GM21390 (cell line): Measurements from ENCODE around the gene GPR137B.
"Not testable (repeated sequence)": the region's sequence is repeated elsewhere in the genome, so short reads cannot be mapped to it uniquely, and the experiment has no call there.

ENCODE experiments used
- ATAC-seq: cut with Tn5 transposase; IDR thresholded peaks from one replicate; pipeline ENCODE4 v1.9.1; 2021; ENCODE audit not compliant: unreplicated experiment

GPR137B gene, protein sequence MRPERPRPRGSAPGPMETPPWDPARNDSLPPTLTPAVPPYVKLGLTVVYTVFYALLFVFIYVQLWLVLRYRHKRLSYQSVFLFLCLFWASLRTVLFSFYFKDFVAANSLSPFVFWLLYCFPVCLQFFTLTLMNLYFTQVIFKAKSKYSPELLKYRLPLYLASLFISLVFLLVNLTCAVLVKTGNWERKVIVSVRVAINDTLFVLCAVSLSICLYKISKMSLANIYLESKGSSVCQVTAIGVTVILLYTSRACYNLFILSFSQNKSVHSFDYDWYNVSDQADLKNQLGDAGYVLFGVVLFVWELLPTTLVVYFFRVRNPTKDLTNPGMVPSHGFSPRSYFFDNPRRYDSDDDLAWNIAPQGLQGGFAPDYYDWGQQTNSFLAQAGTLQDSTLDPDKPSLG

DNA sequence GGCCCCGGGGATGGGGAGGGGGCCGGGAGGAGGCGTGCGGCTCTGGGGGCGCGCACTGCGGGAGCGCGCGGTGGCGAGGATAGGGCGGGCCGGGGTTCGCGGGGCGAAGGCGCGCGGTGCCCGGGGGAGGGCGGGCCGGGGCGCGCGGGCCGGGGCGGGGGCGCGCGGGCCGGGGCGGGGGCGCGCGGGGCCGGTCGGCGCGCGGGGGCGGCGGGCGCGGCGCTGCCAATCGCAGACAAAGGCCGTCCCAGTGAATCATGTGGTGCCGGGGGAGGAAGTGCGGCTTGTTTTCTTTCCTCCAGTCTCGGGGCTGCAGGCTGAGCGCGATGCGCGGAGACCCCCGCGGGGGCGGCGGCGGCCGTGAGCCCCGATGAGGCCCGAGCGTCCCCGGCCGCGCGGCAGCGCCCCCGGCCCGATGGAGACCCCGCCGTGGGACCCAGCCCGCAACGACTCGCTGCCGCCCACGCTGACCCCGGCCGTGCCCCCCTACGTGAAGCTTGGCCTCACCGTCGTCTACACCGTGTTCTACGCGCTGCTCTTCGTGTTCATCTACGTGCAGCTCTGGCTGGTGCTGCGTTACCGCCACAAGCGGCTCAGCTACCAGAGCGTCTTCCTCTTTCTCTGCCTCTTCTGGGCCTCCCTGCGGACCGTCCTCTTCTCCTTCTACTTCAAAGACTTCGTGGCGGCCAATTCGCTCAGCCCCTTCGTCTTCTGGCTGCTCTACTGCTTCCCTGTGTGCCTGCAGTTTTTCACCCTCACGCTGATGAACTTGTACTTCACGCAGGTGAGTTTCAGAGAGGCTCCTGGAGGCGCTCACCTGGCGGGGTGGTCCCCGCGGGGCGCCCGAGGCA is at the start of gene GPR137B:
GPR137B (plus strand) TSS at position 287 of the 851 bp plus-strand sequence; CDS start at position 371, 84 bp downstream.
- ATAC-seq, result peak; percentile 57

DNA sequence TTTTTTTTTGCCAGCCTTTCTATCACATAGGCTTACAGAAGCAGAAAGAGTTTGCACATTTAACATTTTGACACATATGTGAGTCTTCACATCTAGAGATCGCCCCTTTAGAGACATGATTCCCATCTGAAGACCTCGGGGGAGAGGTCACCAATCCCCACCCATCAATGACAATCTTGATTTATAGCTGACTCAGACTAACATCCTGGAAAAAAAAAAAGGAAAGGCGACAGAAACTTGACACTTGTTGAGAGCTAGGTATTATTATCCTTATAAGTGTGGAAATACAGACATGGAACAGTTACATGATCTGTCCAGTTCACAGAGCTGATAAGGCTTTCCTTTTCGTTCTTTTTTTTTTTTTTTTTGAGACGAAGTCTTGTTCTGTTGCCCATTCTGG is 49.4 kb upstream of the GPR137B start:
- no peak for ATAC-seq

DNA sequence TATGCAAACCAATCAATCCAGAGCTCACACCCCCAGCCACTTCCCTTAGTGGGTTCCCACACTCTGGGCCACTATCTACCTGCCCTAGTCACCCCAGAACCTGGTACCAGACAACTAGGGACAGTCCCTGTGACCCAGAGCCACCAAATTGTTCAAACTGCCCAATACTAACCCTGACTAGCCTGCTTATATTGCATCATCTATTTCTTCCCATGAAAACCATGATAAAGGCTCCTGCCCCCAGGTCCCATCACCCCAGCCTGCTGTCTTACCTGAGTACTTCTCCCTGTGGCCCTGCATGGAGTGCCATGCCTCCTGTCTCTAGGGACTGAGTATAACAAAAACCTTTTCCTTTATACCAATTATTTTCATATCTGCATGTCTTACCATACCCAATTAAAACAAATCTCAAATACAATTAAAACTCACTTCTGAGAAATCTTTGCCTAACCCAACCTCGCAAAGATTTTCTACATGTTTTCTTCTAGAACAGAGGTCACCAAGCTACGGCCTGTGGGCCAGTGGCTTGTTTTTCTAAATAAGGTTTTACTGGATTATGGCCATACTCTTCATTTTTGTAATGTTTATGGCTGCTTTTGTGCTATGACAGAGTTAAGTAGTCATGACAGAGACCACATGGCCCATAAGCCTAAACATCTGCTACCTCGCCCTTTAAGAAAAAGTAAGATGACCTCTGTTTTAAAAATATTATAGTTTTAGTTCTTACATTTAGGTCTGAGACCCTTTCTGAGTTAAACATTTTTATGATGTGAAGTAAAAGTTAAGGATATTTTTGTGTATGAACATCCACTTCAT is 46.4 kb upstream of the GPR137B start:
- ATAC-seq, result no peak

DNA sequence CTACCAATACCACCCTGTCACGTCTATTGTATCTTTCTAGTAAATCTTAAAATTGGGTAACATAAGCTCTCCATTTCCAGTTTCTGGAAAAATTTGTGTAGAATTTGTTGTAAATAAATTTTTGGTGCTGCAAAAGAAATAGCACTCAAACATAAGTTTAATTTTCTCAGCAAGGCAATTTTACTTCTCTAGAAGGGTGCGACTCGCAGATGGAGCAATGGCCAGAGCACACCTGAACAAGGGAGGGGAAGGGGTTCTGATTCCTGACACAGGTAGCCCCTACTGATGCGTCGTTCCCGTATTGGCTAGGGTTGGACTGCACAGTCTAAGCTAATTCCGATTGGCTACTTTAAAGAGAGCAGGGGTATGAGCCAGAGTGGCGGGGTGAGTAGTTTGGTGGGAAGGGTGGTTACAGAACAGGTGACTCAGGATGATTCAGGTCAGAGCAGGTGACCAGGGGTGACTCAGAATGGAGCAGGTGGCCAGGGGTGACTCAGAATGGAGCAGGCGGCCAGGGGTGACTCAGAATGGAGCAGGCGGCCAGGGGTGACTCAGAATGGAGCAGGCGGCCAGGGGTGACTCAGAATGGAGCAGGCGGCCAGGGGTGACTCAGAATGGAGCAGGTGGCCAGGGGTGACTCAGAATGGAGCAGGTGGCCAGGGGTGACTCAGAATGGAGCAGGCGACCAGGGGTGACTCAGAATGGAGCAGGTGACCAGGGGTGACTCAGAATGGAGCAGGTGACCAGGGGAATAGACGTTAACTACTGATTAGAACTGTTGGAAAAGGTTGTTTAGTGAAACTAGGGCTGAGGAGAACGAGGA is 45.5 kb upstream of the GPR137B start:
- not testable (repeated sequence) for ATAC-seq

DNA sequence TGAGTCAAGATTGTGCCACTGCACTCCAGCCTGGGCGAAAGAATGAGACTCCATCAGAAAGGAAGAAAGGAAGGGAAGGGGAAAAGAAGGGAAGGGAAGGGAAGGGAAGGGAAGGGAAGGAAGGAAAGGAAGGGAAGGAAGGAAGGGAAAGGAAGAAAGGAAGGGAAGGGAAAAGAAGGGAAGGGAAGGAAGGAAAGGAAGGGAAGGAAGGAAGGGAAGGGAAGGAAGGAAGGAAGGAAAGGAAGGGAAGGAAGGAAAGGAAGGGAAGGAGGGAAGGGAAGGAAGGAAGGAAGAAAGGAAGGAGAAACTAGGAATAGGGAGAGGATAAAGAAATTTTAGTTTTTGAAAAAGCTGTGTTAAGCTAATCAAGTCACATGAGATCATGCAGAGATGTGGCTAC is 44.1 kb upstream of the GPR137B start:
- no peak for ATAC-seq

DNA sequence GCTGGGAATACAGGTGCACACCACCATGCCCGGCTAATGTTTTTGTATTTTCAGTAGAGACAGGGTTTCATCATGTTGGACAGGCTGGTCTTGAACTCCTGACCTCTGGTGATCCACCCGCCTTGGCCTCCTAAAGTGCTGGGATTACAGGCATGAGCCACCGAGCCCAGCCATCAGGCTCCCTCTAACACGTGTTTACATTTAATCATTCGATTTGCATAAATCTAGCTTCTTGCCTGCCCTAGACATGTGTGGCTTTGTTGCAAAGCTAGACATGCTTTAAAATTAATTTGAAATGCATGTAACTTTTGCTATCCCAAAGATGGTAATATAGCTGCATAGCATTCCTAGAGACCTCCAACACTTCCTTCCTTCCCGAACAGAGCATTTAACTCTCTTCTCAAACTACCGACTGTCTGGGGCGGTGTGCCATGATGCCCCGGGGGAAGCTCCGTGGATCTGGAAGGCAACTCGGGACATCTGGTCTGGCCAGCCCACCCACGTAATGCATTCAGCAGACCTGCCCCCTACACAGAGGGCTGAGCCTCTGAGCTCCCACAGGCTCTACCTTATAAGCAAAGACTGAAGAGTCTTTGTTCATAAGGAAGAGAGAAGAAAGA is 42.9 kb upstream of the GPR137B start:
- no peak for ATAC-seq

DNA sequence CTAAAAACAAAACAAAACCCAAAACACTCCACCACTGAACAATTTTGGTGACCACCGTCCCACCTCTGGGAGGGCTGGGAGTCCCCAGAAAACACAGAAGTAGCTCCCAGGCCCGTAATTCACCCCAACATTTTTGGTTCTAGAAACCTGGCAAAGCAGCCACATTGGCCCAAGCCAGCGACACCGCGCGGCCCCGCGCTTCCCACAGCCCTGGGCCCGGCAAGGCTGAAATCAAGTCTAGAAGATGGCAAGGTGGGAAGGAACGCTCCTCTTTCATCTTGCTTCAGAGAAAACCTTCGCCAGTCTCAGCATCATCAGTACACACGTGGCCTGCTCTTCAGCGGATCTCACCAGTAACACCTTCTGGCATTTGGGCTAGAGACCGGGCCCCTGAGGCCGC is 41.5 kb upstream of the GPR137B start:
- ATAC-seq, result no peak

DNA sequence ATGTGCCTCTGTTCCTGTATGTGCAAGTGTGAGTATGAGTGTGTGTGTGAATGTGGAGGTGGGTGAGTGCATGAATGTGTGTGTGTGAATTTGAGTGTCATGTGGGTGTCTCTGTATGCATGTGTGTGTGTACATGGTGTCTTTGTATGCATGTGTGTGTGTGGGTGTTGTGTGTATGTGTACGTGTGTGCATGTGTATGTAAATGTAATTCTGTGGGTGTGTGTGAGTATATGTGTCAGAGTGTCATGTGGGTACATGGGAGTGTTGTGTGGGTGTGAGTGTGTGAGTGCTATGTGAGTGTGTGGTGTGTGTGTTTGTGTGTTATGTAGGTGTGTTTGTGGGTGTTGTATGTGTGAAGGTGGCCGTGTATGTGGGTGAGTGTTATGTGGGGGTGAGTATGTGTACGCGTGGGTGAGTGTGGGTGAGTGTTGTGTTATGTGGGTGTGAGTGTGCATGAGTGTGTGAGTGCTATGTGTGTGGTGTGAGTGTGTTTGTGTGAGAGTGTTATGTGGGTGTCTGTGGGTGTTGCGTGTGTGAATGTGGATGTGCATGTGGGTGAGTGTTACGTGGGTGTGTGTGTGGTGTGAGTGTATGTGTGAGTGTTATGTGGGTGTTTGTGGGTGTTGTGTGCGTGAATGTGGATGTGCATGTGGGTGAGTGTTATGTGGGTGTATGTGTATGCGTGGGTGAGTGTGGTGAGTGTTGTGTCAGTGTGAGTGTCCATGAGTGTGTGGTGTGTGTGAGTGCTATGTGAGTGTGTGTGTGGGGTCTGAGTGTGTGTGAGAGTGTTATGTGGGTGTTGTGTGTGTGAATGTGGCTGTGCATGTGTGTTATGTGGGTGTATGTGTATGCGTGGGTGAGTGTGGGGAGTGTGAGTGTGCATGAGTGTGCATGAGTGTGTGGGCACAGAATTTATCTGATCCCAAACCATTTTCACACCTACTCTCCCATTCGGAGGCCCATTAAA is 40.8 kb upstream of the GPR137B start:
- no peak for ATAC-seq

DNA sequence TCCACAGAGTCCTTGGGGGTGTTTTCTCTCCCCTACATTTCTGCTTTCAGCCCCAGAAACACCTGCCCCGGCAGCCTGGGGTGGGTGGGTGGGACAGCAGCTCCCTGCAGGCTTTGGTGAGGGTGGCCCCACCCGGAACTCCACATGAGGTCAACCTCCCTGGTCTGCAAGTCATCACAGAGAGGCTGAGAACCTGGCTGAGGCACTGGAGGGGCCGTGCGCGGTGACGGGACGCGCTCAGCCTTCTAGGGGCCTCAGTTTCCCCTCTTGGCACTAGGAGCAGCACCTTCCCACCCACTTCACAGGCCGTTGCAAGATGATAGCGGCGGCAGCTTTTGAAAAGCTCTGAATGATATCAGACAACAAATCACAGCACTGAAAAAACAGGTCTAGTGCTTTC is 39.7 kb upstream of the GPR137B start:
- no peak for ATAC-seq

DNA sequence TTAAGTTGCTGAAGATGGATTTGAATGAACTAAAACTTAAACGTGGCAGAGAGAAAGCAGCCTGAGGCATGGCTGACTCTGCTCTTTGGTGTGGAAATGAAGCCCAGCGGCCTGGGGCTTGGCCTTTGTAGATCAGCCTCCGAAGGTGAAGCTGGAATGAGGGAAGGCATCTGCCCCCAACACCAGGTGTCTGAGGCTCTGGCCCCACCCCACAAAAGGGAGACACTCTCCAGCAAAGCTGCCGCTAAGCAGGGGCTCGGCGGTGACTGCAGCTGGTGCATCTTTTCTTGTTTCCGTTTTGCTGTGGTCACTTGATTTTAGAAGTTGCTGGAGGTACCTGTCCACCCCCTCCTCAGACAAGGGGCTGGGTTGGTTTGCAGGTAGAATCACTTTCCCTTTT is 39.3 kb upstream of the GPR137B start:
- no peak for ATAC-seq

DNA sequence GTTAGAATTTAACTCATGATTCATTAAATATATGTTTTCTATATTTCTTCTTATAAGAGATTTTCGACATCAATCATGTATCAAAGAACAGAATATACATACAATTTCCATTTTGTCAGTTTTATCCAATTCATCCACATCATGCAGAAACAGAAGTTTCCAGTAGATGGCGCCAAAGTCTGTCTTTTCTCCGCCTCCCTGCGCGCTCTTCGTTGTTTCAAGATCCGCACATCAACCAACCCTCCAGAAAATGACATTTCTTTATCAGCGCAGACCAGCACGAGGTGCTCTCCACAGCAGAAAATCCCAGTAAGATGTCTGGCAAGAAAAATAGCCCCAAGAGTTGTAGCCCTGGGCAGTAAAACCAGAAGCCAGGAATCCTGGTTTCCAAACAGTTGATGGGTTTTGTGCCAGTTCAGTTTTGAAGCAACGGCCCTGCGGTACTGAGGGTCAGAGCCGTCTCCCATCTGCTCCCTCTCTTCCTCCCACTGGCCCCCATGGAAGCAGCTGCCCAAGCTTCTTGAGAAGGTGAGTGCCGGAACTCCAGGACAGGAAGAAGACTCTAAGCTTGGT is 38.6 kb upstream of the GPR137B start:
- no peak for ATAC-seq

DNA sequence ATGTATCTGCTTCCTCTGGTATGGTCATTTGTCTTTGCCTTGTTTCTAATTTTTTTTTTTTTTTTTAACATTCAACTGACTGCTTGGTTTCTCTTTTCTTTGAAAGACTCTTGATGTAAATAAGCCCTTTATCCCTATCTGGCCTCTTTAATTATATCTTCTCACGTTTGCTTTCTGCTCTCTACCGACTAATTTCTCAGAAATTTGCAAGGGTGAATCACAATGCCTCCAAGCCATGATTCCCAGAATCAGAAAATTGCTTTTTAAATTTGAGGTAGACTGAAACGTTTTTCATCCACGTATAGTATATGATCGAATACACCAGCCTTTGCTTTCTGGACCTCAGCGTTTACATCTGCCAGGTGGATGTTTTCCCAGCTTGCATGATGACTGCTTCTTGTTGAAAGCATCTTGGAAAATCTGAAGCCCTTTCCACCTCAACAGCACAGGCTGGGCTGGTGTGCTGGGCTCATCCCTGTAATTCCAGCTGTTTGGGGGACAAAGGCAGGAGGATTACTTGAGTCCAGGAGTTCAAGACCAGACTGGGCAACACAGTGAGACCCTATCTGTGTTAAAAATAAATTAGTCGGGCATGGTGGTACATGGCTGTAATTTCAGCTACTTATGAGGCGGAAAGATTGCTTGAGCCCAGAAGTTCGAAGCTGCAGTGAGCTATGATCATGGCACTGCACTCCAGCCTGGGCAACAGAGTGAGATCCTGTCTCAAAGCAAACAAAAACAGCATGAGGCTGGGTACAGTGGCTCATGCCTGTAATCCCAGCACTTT is 35.0 kb upstream of the GPR137B start:
- no peak for ATAC-seq

DNA sequence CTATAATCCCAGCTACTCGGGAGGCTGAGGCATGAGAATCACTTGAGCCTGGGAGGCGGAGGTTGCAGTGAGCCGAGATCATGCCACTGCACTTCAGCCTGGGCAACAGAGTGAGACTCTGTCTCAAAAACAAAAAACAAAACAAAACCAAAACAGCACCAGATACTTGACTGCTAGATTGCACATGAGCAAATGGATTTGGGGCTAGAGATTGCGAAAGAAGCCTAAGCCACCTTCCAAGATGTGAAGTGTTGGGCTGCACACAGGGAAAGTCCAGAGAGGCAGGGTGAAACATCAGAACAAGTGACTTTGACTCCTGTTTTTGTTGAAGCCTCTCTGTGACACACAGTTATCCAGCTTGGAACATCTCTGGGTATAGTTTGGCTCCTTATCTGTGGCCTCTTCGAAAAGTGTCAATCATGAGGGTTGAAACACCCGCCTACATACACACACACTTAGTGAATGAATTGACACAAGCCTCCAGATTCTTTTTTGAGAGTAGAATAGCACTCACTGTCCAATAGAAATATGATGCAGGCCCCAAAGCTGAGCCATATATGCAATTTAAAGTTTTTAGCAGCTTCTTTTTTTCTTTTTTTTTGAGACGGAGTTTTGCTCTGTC is 34.2 kb upstream of the GPR137B start:
- ATAC-seq, result no peak

DNA sequence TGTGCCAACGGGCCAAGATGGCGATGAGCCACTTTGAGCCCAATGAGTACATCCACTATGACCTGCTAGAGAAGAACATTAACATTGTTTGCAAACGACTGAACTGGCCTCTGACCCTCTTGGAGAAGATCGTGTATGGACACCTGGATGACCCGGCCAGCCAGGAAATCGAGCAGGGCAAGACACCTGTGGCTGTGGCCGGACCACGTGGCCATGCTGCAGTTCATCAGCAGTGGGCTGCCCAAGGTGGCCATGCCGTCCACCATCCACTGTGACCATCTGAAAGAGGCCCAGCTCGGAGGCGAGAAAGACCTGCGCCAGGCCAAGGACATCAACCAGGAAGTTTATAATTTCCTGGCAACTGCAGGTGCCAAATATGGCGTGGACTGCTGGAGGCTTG is 32.2 kb upstream of the GPR137B start:
- ATAC-seq, result no peak

DNA sequence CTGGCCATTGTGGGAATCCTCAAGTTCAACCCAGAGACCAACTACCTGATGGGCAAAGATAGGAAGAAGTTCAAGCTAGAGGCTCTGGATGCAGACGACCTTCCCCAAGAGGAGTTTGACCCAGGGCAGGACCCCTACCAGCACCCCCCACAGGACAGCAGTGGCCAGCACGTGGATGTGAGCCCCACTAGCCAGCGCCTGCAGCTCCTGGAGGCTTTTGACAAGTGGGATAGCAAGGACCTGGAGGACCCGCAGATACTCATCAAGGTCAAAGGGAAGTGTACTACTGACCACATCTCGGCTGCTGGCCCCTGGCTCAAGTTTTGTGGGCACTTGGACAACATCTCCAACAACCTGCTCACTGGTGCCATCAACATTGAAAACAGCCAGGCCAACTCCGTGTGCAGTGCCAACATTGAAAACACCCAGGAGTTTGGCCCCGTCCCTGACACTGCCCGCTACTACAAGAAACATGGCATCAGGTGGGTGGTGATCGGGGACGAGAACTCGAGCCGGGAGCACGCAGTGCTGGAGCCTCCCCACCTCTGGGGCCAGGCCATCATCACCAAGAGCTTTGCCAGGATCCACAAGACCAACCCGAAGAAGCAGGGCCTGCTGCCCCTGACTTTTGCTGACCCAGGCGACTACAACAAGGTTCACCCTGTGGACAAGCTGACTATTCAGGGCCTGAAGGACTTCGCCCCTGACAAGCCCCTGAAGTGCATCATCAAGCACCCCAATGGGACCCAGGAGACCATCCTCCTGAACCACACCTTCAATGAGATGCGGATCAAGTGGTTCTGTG is 30.6 kb upstream of the GPR137B start:
- no peak for ATAC-seq

DNA sequence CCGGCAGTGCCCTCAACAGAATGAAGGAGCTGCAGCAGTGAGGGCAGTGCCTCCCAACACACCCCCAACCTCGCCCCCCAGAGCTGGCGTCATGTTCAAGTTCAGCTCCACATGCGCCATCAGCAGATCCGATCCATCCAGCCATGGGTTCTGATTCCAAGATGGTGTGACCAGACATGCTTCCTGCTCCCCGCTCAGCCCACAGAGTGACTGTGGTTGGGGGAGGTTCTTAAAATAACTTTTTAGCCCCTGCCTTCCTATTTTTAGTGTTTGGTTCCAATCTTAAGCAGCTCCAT is 30.1 kb upstream of the GPR137B start:
- no peak for ATAC-seq
